GM12878 (cell line): ENCODE results near the gene CCDC170. TPM values are rescaled to one million over a fixed set of nuclear protein-coding genes. Genes with fewer than 3 reads are reported as not detected.

ENCODE experiments used
- ATAC-seq: fragments of 200-7000 bp; cut with Tn5 transposase; 3 replicates; pipeline ENCODE4 v1.9.1; 2020; ENCODE audit warnings: mild to moderate bottlenecking, moderate library complexity
- BruUV-seq: library from RNA; stranded (reverse); fragments of 400-500 nt; replicated peaks from 2 replicates; lab custom pipeline; 2021; lab: Mats Ljungman, UMichigan
- CTCF ChIA-PET: fragments of 300-600 bp; sonication (Branson Sonifier 250); formaldehyde crosslinking; extraction: SDS; loops from one replicate; lab custom pipeline; 2021; ENCODE audit warnings: inconsistent platforms; lab: Yijun Ruan, JAX
- POLR2A ChIA-PET: fragments of 350-600 bp; formaldehyde crosslinking; extraction: SDS; loops from one replicate; lab custom pipeline; 2021; ENCODE audit warnings: inconsistent platforms; lab: Charles Lee
- RAD21 ChIA-PET: fragments of 300-600 bp; sonication (Branson Sonifier 250); formaldehyde crosslinking; loops from one replicate; lab custom pipeline; 2023; ENCODE audit warnings: antibody characterized with exemption; ENCODE audit not compliant: unreplicated experiment; lab: Charles Lee
- SMC1A ChIA-PET: fragments of 300-600 bp; sonication (Branson Sonifier 250); formaldehyde crosslinking; loops from one replicate; lab custom pipeline; 2023; ENCODE audit not compliant: unreplicated experiment, uncharacterized antibody; lab: Charles Lee
- DNase-seq: peaks from one replicate; pipeline ENCODE4 v3.0.0-alpha.2; 2011; ENCODE audit warnings: low read depth, low spot score
- FAIRE-seq: peaks from 3 replicates; lab custom pipeline; 2011; peaks lifted over from hg19 to GRCh38; lab: Jason Lieb, UNC
- H2AFZ ChIP-seq: 2 replicates; pipeline ENCODE4 v1.6.0; 2011; ENCODE audit warnings: low read depth, low read length, control low read depth; ENCODE audit not compliant: control insufficient read depth
- H3K27ac ChIP-seq: 2 replicates; pipeline ENCODE4 v1.5.1; 2011; ENCODE audit warnings: control low read depth; ENCODE audit not compliant: control insufficient read depth, insufficient read depth
- H3K27me3 ChIP-seq, 2 experiments: replicated peaks in 1 of 2; 2 replicates each; pipeline versions ENCODE4 v1.6.0 to v1.6.1; 2011; ENCODE audit warnings: low read length in 1 of 2; ENCODE audit not compliant: control insufficient read depth in 2 of 2, insufficient read depth in 2 of 2
- H3K36me3 ChIP-seq, 2 experiments: 2 replicates each; pipeline ENCODE4 v1.5.1; 2011; ENCODE audit warnings: low read length in 1 of 2; ENCODE audit not compliant: control insufficient read depth in 2 of 2, insufficient read depth in 2 of 2
- H3K4me1 ChIP-seq: 2 replicates; pipeline ENCODE4 v1.6.1; 2011; ENCODE audit warnings: mild to moderate bottlenecking, low read length, moderate library complexity, mixed read lengths; ENCODE audit not compliant: control insufficient read depth, insufficient read depth
- H3K4me2 ChIP-seq: 2 replicates; pipeline ENCODE4 v1.6.0; 2011; ENCODE audit warnings: control low read depth; ENCODE audit not compliant: control insufficient read depth, insufficient read depth
- H3K4me3 ChIP-seq: fragments of 200-600 bp; sonication (generic); 2 replicates; pipeline ENCODE4 v1.5.1; 2016
- H3K79me2 ChIP-seq: 2 replicates; pipeline ENCODE4 v1.6.0; 2011; ENCODE audit warnings: low read length; ENCODE audit not compliant: control insufficient read depth, insufficient read depth
- H3K9ac ChIP-seq: 2 replicates; pipeline ENCODE4 v1.8.0; 2011; ENCODE audit warnings: low read length, control low read depth, mixed read lengths; ENCODE audit not compliant: control insufficient read depth, insufficient read depth
- H3K9me3 ChIP-seq: replicated peaks from 3 replicates; pipeline ENCODE4 v1.5.1; 2011; ENCODE audit warnings: mild to moderate bottlenecking, low read length; ENCODE audit not compliant: control insufficient read depth, insufficient read depth
- H4K20me1 ChIP-seq: 2 replicates; pipeline ENCODE4 v1.6.0; 2011; ENCODE audit not compliant: control insufficient read depth, insufficient read depth
- CBX5 ChIP-seq: sonication (generic); IDR thresholded peaks from 2 replicates; pipeline ENCODE4 v1.6.1; 2016; ENCODE audit warnings: low read depth, moderate library complexity, mild to moderate bottlenecking, inconsistent platforms
- DPF2 ChIP-seq: fragments of 450-650 bp; IDR thresholded peaks from 2 replicates; pipeline ENCODE4 v1.6.1; 2017; ENCODE audit warnings: mild to moderate bottlenecking
- ELK1 ChIP-seq: IDR thresholded peaks from 2 replicates; pipeline ENCODE4 v1.6.1; 2012; ENCODE audit warnings: low read depth, low read length, improper control_type of control experiment
- HCFC1 ChIP-seq: fragments of 150-350 bp; IDR thresholded peaks from 2 replicates; pipeline ENCODE4 v1.6.1; 2014; ENCODE audit warnings: low read length
- MLLT1 ChIP-seq: fragments of 450-650 bp; IDR thresholded peaks from 2 replicates; pipeline ENCODE4 v1.6.1; 2016; ENCODE audit warnings: mild to moderate bottlenecking
- MXI1 ChIP-seq: fragments of 150-350 bp; IDR thresholded peaks from 2 replicates; pipeline ENCODE4 v1.6.1; 2011; ENCODE audit warnings: low read depth, mild to moderate bottlenecking, inconsistent platforms, low read length, improper control_type of control experiment
- NFYB ChIP-seq: IDR thresholded peaks from 2 replicates; pipeline ENCODE4 v1.6.1; 2011; ENCODE audit warnings: low read depth, mild to moderate bottlenecking, low read length, improper control_type of control experiment, moderate library complexity; ENCODE audit not compliant: insufficient read depth
- NRF1 ChIP-seq: conservative IDR thresholded peaks from 2 replicates; pipeline ENCODE4 v1.6.1; 2011; ENCODE audit warnings: mild to moderate bottlenecking, low read depth, low read length, improper control_type of control experiment
- SMARCA5 ChIP-seq: fragments of 450-650 bp; IDR thresholded peaks from 2 replicates; pipeline ENCODE4 v1.6.1; 2017; ENCODE audit warnings: mild to moderate bottlenecking
- SRF ChIP-seq, 2 experiments: IDR thresholded peaks; 2 replicates each; pipeline ENCODE4 v1.6.1; 2011; ENCODE audit warnings: low read depth in 2 of 2, low read length in 2 of 2, mild to moderate bottlenecking in 1 of 2, moderate library complexity in 1 of 2
- TARDBP ChIP-seq: IDR thresholded peaks from 2 replicates; pipeline ENCODE4 v1.6.1; 2016; ENCODE audit warnings: borderline replicate concordance
- WRNIP1 ChIP-seq: IDR thresholded peaks from 2 replicates; pipeline ENCODE4 v1.6.1; 2011; ENCODE audit warnings: low read depth, low read length, improper control_type of control experiment, borderline replicate concordance
- WGBS: methylation state at CpG from one replicate; pipeline ENCODE4 v1.1.6; 2016; ENCODE audit warnings: low lambda C conversion rate; ENCODE audit not compliant: insufficient replicate concordance, insufficient coverage; ENCODE audit errors: missing lambda C conversion rate; 5-methylcytosine and 5-hydroxymethylcytosine counted together
- in situ Hi-C: fragments of 300-500 bp; cut with MboI; formaldehyde crosslinking; loops from 9 replicates; pipeline ENCODE4 v1.14.3; 2018; ENCODE audit warnings: mixed read lengths
- intact Hi-C: fragments of 100-400 bp; cut with micrococcal nuclease; formaldehyde crosslinking; loops from one replicate; pipeline ENCODE4 v1.14.2; 2022; ENCODE audit not compliant: unreplicated experiment
- polyA plus RNA-seq, 11 experiments: library from polyadenylated mRNA; depleted of rRNA in 4 of 11; unstranded in 6 of 11; stranded (reverse) in 5 of 11; fragments of >200 nt; fragmentation: Nextera tagmentation in 4 of 11; fragmentation: Illumina TruSeq in 1 of 11; extraction: Ambion mirVana in 4 of 11; extraction: Trizol in 1 of 11; gene quantifications; 1 replicate in 1 of 11; 2 replicates in 10 of 11; pipeline versions ENCODE4 v1.2.1 to v1.2.3, GENCODE V29; 2011 to 2016; ENCODE audit warnings: inconsistent platforms in 2 of 11, missing spikeins in 2 of 11, low read depth in 1 of 11
- total RNA-seq, 4 experiments: library from RNA; depleted of rRNA in 3 of 4; stranded (reverse); fragments of >200 nt in 3 of 4; fragmentation: Illumina TruSeq in 1 of 4; extraction: Trizol in 1 of 4; gene quantifications; 2 replicates each; pipeline versions ENCODE4 v1.2.1 to v1.2.3, GENCODE V29; 2013 to 2021
- TF ChIP-seq, protein P1 (sequence below), 3 experiments: IDR thresholded peaks in 2 of 3; conservative IDR thresholded peaks in 1 of 3; 2 replicates each; pipeline ENCODE4 v1.5.1; 2011; ENCODE audit warnings: low read depth in 3 of 3, low read length in 3 of 3, mild to moderate bottlenecking in 3 of 3, control low read depth in 2 of 3, moderate library complexity in 2 of 3, inconsistent platforms in 1 of 3, mixed read lengths in 1 of 3; ENCODE audit not compliant: control insufficient read depth in 2 of 3, insufficient read depth in 1 of 3; ENCODE audit errors: extremely low read depth in 1 of 3
- TF ChIP-seq, protein P2 (sequence below): fragments of 150-350 bp; IDR thresholded peaks from 2 replicates; pipeline ENCODE4 v1.6.1; 2016; ENCODE audit warnings: low read depth, low read length
- TF ChIP-seq, protein P3 (sequence below): IDR thresholded peaks from 2 replicates; pipeline ENCODE4 v1.6.1; 2012; ENCODE audit warnings: low read depth, low read length, improper control_type of control experiment
- TF ChIP-seq, protein P4 (sequence below): IDR thresholded peaks from 2 replicates; pipeline ENCODE4 v1.6.1; 2012; ENCODE audit warnings: low read depth, low read length, improper control_type of control experiment

The CCDC170 gene
- total and polyA plus RNA-seq, 10 of the 15 experiments (the other 5 are each of a cell fraction or from before 2014, with no cell fraction given) = not detected

- H3K79me2 ChIP-seq = no peaks in the 10 kb centered on the region
- intact Hi-C loops = no loop called here
- 16% methylated on average over 2 of the region's 2 CpGs for WGBS
- in situ Hi-C loops = no loop called here
- no peak overlapping the region for H3K4me3 ChIP-seq
- H3K4me2 ChIP-seq = no peak overlapping the region
- no TSS peak for BruUV-seq
- H3K36me3 ChIP-seq = no peaks in the 10 kb centered on the region
- no peak overlapping the region for H2AFZ ChIP-seq
- no peaks in the 10 kb centered on the region for H3K9me3 ChIP-seq
- no peaks in the 10 kb centered on the region for H4K20me1 ChIP-seq
- H3K27ac ChIP-seq = no peak overlapping the region
- ATAC-seq (no peak), DNase-seq (no peak), FAIRE-seq (no peak)
- no peaks in the 10 kb centered on the region for H3K4me1 ChIP-seq
- ChIA-PET POLR2A (interaction anchor here (0.5 kb wide), 1 partner anchor 24 kb away, joined by 3 read pairs; no protein-coding TSS in a partner anchor), SMC1A (interaction anchor here (0.7 to 1.1 kb wide), 2 partner anchors 23 to 24 kb away, joined by 3 read pairs; no protein-coding TSS in a partner anchor), RAD21 (no interaction called here), CTCF (no interaction called here)
- H3K27me3 ChIP-seq = no peaks in the 10 kb centered on the region; a peak in 1 of 4 replicates
- H3K9ac ChIP-seq = no peak overlapping the region
- TF ChIP-seq HCFC1 (no peak), ELK1 (no peak), DPF2 (no peak), TARDBP (no peak), NRF1 (no peak), WRNIP1 (no peak), CBX5 (no peak), MLLT1 (no peak), SRF (IDR thresholded peaks at IDR 0.05; ENCODE audit: low read depth in 2 of 2, low read length in 2 of 2) (no peak), SMARCA5 (no peak), NFYB (no peak), MXI1 (no peak)
- TF ChIP-seq, protein P1, sequence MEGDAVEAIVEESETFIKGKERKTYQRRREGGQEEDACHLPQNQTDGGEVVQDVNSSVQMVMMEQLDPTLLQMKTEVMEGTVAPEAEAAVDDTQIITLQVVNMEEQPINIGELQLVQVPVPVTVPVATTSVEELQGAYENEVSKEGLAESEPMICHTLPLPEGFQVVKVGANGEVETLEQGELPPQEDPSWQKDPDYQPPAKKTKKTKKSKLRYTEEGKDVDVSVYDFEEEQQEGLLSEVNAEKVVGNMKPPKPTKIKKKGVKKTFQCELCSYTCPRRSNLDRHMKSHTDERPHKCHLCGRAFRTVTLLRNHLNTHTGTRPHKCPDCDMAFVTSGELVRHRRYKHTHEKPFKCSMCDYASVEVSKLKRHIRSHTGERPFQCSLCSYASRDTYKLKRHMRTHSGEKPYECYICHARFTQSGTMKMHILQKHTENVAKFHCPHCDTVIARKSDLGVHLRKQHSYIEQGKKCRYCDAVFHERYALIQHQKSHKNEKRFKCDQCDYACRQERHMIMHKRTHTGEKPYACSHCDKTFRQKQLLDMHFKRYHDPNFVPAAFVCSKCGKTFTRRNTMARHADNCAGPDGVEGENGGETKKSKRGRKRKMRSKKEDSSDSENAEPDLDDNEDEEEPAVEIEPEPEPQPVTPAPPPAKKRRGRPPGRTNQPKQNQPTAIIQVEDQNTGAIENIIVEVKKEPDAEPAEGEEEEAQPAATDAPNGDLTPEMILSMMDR (IDR thresholded peaks at IDR 0.05 in 2 of 3, conservative IDR thresholded peaks at IDR 0.05 in 1 of 3; ENCODE audit: control insufficient read depth in 2 of 3, extremely low read depth in 1 of 3, insufficient read depth in 1 of 3, low read depth in 3 of 3, low read length in 3 of 3) = no peak
- TF ChIP-seq, protein P2, sequence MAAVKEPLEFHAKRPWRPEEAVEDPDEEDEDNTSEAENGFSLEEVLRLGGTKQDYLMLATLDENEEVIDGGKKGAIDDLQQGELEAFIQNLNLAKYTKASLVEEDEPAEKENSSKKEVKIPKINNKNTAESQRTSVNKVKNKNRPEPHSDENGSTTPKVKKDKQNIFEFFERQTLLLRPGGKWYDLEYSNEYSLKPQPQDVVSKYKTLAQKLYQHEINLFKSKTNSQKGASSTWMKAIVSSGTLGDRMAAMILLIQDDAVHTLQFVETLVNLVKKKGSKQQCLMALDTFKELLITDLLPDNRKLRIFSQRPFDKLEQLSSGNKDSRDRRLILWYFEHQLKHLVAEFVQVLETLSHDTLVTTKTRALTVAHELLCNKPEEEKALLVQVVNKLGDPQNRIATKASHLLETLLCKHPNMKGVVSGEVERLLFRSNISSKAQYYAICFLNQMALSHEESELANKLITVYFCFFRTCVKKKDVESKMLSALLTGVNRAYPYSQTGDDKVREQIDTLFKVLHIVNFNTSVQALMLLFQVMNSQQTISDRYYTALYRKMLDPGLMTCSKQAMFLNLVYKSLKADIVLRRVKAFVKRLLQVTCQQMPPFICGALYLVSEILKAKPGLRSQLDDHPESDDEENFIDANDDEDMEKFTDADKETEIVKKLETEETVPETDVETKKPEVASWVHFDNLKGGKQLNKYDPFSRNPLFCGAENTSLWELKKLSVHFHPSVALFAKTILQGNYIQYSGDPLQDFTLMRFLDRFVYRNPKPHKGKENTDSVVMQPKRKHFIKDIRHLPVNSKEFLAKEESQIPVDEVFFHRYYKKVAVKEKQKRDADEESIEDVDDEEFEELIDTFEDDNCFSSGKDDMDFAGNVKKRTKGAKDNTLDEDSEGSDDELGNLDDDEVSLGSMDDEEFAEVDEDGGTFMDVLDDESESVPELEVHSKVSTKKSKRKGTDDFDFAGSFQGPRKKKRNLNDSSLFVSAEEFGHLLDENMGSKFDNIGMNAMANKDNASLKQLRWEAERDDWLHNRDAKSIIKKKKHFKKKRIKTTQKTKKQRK = no peak
- TF ChIP-seq, protein P3, sequence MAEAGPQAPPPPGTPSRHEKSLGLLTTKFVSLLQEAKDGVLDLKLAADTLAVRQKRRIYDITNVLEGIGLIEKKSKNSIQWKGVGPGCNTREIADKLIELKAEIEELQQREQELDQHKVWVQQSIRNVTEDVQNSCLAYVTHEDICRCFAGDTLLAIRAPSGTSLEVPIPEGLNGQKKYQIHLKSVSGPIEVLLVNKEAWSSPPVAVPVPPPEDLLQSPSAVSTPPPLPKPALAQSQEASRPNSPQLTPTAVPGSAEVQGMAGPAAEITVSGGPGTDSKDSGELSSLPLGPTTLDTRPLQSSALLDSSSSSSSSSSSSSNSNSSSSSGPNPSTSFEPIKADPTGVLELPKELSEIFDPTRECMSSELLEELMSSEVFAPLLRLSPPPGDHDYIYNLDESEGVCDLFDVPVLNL = no peak
- TF ChIP-seq, protein P4, sequence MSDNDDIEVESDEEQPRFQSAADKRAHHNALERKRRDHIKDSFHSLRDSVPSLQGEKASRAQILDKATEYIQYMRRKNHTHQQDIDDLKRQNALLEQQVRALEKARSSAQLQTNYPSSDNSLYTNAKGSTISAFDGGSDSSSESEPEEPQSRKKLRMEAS = no peak
Measured at GRCh38 chr6:151509048-151509447, 15.2 kb downstream of the CCDC170 start.
